Stomach (tissue), 9 donors: Measurements from ENCODE around the gene OBP2B. TPM values are rescaled to one million over a fixed set of nuclear protein-coding genes. Genes with fewer than 3 reads are reported as not detected.

Experiments used
- DNase-seq, 2 donors: peaks; one replicate each; pipeline versions ENCODE4 v3.0.0 to v3.0.0-alpha.2; 2013 to 2019
- H3K27ac ChIP-seq, 5 donors: fragments of 200-600 bp in 4 of 5; sonication (generic) in 4 of 5; one replicate each; pipeline ENCODE4 v1.5.1; 2013 to 2019; ENCODE audit warnings: mild to moderate bottlenecking in 1 of 5, moderate library complexity in 1 of 5
- H3K27me3 ChIP-seq, 3 donors: fragments of 200-600 bp; sonication (generic); one replicate each; pipeline ENCODE4 v1.5.1; 2017 to 2019; ENCODE audit warnings: mixed run types in 1 of 3
- H3K36me3 ChIP-seq, 4 donors: fragments of 200-600 bp; sonication (generic); 1 replicate in 3 of 4; 2 replicates in 1 of 4; pipeline ENCODE4 v1.5.1; 2016 to 2019
- H3K4me1 ChIP-seq, 4 donors: fragments of 200-600 bp; sonication (generic); one replicate each; pipeline ENCODE4 v1.5.1; 2016 to 2019
- H3K4me3 ChIP-seq, 4 donors: fragments of 200-600 bp; sonication (generic) in 3 of 4; one replicate each; pipeline ENCODE4 v1.5.1; 2016 to 2019; ENCODE audit warnings: mild to moderate bottlenecking in 1 of 4
- H3K9me3 ChIP-seq, 4 donors: fragments of 200-600 bp; sonication (generic); one replicate each; pipeline ENCODE4 v1.5.1; 2016 to 2019
- CTCF ChIP-seq, 7 experiments: fragments of 450-650 bp in 4 of 7; fragments of 200-600 bp in 3 of 7; sonication (generic) in 3 of 7; IDR thresholded peaks; one replicate each; pipeline ENCODE4 v1.5.1; 2016 to 2019; ENCODE audit warnings: antibody characterized with exemption in 7 of 7, control low read depth in 2 of 7, mild to moderate bottlenecking in 1 of 7
- EP300 ChIP-seq: sonication (generic); formaldehyde crosslinking; IDR thresholded peaks from one replicate; pipeline ENCODE4 v1.6.1; 2017; ENCODE audit warnings: antibody characterized with exemption
- POLR2A ChIP-seq, 4 donors: fragments of 450-650 bp; IDR thresholded peaks; one replicate each; pipeline ENCODE4 v1.6.1; 2016; ENCODE audit warnings: antibody characterized with exemption in 4 of 4, control low read depth in 2 of 4, mild to moderate bottlenecking in 1 of 4, moderate library complexity in 1 of 4
- WGBS, 5 donors: extraction: QIAGEN DNeasy Blood & Tissue Kit in 3 of 5; methylation state at CpG; one replicate each; pipeline versions ENCODE4 v1.1.5 to v1.1.7; 2013 to 2018; 5-methylcytosine and 5-hydroxymethylcytosine counted together
- intact Hi-C: fragments of 100-400 bp; cut with DNase I; formaldehyde crosslinking; loops from one replicate; pipeline ENCODE4 v1.15.1; 2023; ENCODE audit warnings: low total_unique reads
- polyA plus RNA-seq, 3 donors: library from polyadenylated mRNA; stranded (reverse); fragments of 200-250 nt; gene quantifications; one replicate each; pipeline ENCODE4 v1.2.3, GENCODE V29; 2013
- total RNA-seq, 5 donors: library from RNA; depleted of rRNA; stranded (reverse); fragments of >200 nt; gene quantifications; one replicate each; pipeline versions ENCODE4 v1.1.0 to v1.2.3, GENCODE V29; 2014 to 2016
- donor health status: healthy with polysubstance abuse.
- donor health status: Bipolar disorder and iron deficiency.
- donor health status: healthy.

The OBP2B gene
- total and polyA plus RNA-seq, 8 donors, result not detected

DNA sequence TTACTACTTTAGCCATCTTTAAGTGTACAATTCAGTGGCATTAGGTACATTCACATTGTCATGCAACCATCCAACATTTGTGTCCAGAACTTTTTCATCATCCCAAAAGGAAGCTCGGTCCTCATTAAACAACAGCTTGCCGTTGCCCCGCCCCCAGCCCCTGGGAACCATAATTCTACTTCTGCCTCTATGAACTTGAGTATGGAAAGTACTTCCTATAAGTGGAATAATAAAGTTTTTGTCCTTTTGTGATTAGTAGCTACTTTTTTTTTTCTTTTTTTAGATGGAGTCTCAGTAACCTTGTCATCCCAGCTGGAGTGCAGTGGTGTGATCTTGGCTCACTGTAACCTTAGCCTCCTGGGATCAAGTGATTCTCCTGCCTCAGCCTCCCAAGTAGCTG is 50.4 kb downstream of the OBP2B start:
- Histone ChIP-seq H3K4me1 (peaks cover 9 to 31% (median 26%) of the 10 kb centered on the region in 4 donors), H3K36me3 (peaks cover 0 to 38% (median 34%) of the 10 kb centered on the region in 4 donors), H3K27ac (no peak overlapping the region), H3K9me3 (no peaks in the 10 kb centered on the region), H3K27me3 (peaks cover 0 to 10% (median 0%) of the 10 kb centered on the region in 3 donors), H3K4me3 (no peak overlapping the region)
- DNase-seq, result no peak
- WGBS, 5 donors, result 86 to 96% (median 92%) methylated on average over 3 of the region's 3 CpGs
- intact Hi-C loops, result no loop called here
- TF ChIP-seq EP300, result no peak
- no peak for TF ChIP-seq CTCF (IDR thresholded peaks at IDR 0.05)
- no peak for TF ChIP-seq POLR2A (IDR thresholded peaks at IDR 0.05)

Other genes starting within 250 kb of the OBP2B start
- gene GFI1B, start 230.6 kb downstream of the OBP2B start, total RNA-seq, result 1 to 10 TPM in 1 of 5 donors, not detected in 4; 1.0 TPM
- not detected for gene GFI1B, start 230.6 kb downstream of the OBP2B start, polyA plus RNA-seq
- 10 to 100 TPM; 25.7 to 85.2 (median 53.8) TPM for gene GTF3C5, start 178.3 kb downstream of the OBP2B start, total RNA-seq
- 10 to 100 TPM; 30.3 to 57.2 (median 37.0) TPM for gene GTF3C5, start 178.3 kb downstream of the OBP2B start, polyA plus RNA-seq
- 1 to 10 TPM in 2 of 5 donors, not detected in 3; 1.2 to 2.0 TPM for gene CEL, start 147.3 kb downstream of the OBP2B start, total RNA-seq
- 1 to 10 TPM; 1.4 to 9.9 (median 4.0) TPM for gene CEL, start 147.3 kb downstream of the OBP2B start, polyA plus RNA-seq
- 100 to 1,000 TPM in 1 of 5 donors, 10 to 100 TPM in 4; 29.4 to 242 (median 65.2) TPM for gene RALGDS, start 88.0 kb downstream of the OBP2B start, total RNA-seq
- gene RALGDS, start 88.0 kb downstream of the OBP2B start, polyA plus RNA-seq, result 10 to 100 TPM; 20.5 to 45.8 (median 32.8) TPM
- 10 to 100 TPM in 3 of 5 donors, 1 to 10 TPM in 2; 1.2 to 37.9 (median 21.3) TPM for gene GBGT1, start 45.3 kb downstream of the OBP2B start, total RNA-seq
- gene GBGT1, start 45.3 kb downstream of the OBP2B start, polyA plus RNA-seq, result 10 to 100 TPM; 12.5 to 24.2 (median 23.8) TPM
- gene ABO, start 66.0 kb upstream of the OBP2B start, total RNA-seq, result 10 to 100 TPM in 2 of 5 donors, 1 to 10 TPM in 2, under 1 TPM in 1; 0.72 to 67.1 (median 4.8) TPM
- 10 to 100 TPM in 1 of 3 donors, 1 to 10 TPM in 2; 1.6 to 11.0 (median 3.4) TPM for gene ABO, start 66.0 kb upstream of the OBP2B start, polyA plus RNA-seq
- 100 to 1,000 TPM in 1 of 5 donors, 10 to 100 TPM in 3, 1 to 10 TPM in 1; 2.9 to 138 (median 20.1) TPM for gene SURF6, start 126.9 kb upstream of the OBP2B start, total RNA-seq
- 10 to 100 TPM; 13.0 to 14.8 (median 13.4) TPM for gene SURF6, start 126.9 kb upstream of the OBP2B start, polyA plus RNA-seq
- 10 to 100 TPM in 4 of 5 donors, 1 to 10 TPM in 1; 4.7 to 27.7 (median 25.8) TPM for gene MED22, start 138.9 kb upstream of the OBP2B start, total RNA-seq
- 10 to 100 TPM; 11.4 to 18.3 (median 12.7) TPM for gene MED22, start 138.9 kb upstream of the OBP2B start, polyA plus RNA-seq
- 1,000 to 10,000 TPM in 4 of 5 donors, 100 to 1,000 TPM in 1; 809 to 1,438 (median 1,206) TPM for gene RPL7A, start 139.0 kb upstream of the OBP2B start, total RNA-seq
- 1,000 to 10,000 TPM; 3,101 to 4,243 (median 3,368) TPM for gene RPL7A, start 139.0 kb upstream of the OBP2B start, polyA plus RNA-seq
- 10 to 100 TPM in 3 of 5 donors, 1 to 10 TPM in 2; 1.7 to 46.9 (median 22.6) TPM for gene SURF1, start 147.2 kb upstream of the OBP2B start, total RNA-seq
- gene SURF1, start 147.2 kb upstream of the OBP2B start, polyA plus RNA-seq, result 100 to 1,000 TPM in 1 of 3 donors, 10 to 100 TPM in 2; 92.5 to 118 (median 95.5) TPM
- gene SURF2, start 147.3 kb upstream of the OBP2B start, total RNA-seq, result 10 to 100 TPM in 2 of 5 donors, 1 to 10 TPM in 3; 1.8 to 75.3 (median 7.1) TPM
- 10 to 100 TPM; 45.4 to 54.4 (median 47.1) TPM for gene SURF2, start 147.3 kb upstream of the OBP2B start, polyA plus RNA-seq
- 100 to 1,000 TPM; 123 to 200 (median 147) TPM for gene SURF4, start 166.8 kb upstream of the OBP2B start, total RNA-seq
- gene SURF4, start 166.8 kb upstream of the OBP2B start, polyA plus RNA-seq, result 10 to 100 TPM; 26.4 to 57.0 (median 42.4) TPM
- not detected for gene STKLD1, start 167.1 kb upstream of the OBP2B start, total RNA-seq
- 1 to 10 TPM; 1.3 to 2.6 (median 1.9) TPM for gene STKLD1, start 167.1 kb upstream of the OBP2B start, polyA plus RNA-seq
- 10 to 100 TPM in 3 of 5 donors, 1 to 10 TPM in 1, under 1 TPM in 1; 0.45 to 64.3 (median 11.2) TPM for gene REXO4, start 208.8 kb upstream of the OBP2B start, total RNA-seq
- 10 to 100 TPM; 14.3 to 16.8 (median 14.7) TPM for gene REXO4, start 208.8 kb upstream of the OBP2B start, polyA plus RNA-seq
- 10 to 100 TPM in 1 of 5 donors, 1 to 10 TPM in 3, not detected in 1; 4.6 to 19.6 (median 6.1) TPM for gene ADAMTS13, start 213.1 kb upstream of the OBP2B start, total RNA-seq
- gene ADAMTS13, start 213.1 kb upstream of the OBP2B start, polyA plus RNA-seq, result 1 to 10 TPM; 6.6 to 8.3 (median 8.3) TPM